DMS 273 treated with DMSO at 0.1 percent for 48 hours (cell line): Measurements from ENCODE around the gene PLTP.
"Not testable (repeated sequence)": the region's sequence is repeated elsewhere in the genome, so short reads cannot be mapped to it uniquely, and the experiment has no call there.

Source experiments
- DNase-seq: peaks from one replicate; lab custom pipeline; 2025; lab: John Stamatoyannopoulos, UW

PLTP gene

DNA sequence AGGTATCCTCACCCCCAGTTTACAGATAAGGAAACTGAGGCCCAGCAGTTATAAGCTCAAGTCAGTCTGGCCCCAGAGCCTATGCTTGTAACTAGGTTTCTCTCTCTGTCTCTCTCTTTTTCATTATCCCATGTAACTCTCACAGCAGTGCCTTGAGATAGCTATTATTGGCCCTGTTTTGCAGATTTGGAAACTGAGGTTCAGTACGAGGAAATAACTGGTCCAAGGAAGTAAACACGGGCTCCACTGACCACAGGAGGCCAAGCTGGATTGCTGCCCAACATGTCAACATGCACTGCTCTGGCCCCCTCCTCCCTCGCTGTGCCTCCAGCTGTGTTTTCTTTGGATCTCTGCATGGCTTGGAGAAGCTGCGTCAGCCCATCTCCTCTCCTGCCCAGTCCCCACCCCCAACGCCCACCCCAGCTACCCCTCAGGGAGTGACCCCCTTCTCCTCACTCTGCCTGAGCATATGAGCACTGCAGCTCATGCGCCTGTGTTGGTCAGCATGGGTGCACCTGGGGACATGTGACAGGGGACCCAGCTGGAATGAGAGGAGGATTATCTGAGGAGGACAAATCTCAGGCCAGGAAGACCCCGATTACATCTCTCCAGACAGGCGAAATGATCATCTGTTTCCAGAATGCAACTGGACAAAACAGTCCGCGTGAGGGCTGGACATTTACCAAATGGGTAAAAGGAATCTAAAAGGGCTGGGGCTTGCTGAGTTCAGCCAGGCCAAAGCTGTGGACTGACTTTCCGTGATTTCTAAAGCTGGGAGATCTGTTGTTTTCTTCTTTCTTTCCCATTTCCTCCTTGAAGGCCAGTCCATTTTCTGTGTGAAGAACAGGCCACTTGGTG is 7.8 kb upstream of the PLTP start:
- no peak for DNase-seq

- no peak for DNase-seq
Measured at GRCh38 chr20:45918779-45919537, 7.0 kb upstream of the PLTP start.

DNA sequence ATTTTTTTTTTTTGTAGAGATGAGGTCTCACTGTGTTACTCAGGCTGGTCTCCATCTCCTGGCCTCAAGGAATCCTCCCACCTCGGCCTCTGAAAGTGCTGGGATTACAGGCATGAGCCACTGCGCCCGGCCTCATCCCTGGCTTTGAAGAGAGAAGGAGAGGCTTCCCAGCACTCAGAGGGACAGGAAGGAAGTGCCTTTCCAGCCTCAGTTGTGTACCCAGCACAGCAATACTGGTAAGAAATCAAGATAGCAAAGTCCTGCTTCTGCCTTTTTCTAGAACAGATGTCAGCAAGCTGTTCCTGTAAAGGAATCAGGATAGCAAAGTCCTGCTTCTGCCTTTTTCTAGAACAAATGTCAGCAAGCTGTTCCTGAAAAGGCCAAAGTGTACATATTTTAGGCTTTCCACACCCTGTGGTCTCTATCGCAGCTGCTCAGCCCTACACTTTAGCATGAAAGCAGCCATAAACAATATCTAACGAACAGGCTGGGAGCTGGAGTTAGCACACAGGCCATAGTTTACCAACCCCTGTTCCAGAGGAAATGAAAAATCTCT is 6.3 kb upstream of the PLTP start:
- DNase-seq, result no peak

DNA sequence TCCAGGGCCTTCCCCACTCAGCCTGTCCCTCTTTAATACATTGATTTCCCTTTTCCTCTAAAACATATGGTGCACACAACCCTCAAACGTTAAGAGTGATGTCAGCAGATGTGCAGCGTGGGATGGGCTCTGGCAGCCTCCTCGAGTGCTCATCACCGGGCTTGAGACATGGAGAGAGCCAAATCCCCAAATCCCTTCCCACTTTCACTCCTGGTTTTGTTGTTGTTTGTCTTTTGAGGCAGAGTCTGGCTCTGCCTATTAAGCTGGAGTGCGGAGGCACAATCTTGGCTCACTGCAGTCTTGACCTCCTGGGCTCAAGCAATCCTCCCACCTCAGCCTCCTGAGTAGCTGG is 5.8 kb upstream of the PLTP start:
- DNase-seq, result no peak

GRCh38 chr20:45913116-45913515 is 1.2 kb upstream of the PLTP start:
- no peak for DNase-seq

DNA sequence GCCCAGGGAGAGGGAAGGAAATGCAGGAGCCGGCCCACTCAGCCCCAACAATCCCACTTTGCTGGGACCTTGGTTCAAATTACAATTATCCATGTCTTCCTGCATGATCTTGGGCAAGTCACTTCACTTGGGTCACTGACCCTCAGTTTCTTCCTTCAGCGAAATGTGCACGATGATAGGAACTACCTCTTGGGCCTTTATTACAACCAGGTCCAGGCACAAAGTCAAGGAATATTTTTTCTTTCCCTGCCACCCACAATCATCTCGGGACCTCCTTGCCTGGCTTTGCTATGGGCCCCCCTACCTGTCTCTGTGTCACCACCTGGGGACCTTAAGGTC is 358 bp upstream of the PLTP start:
- DNase-seq, result no peak

DNA sequence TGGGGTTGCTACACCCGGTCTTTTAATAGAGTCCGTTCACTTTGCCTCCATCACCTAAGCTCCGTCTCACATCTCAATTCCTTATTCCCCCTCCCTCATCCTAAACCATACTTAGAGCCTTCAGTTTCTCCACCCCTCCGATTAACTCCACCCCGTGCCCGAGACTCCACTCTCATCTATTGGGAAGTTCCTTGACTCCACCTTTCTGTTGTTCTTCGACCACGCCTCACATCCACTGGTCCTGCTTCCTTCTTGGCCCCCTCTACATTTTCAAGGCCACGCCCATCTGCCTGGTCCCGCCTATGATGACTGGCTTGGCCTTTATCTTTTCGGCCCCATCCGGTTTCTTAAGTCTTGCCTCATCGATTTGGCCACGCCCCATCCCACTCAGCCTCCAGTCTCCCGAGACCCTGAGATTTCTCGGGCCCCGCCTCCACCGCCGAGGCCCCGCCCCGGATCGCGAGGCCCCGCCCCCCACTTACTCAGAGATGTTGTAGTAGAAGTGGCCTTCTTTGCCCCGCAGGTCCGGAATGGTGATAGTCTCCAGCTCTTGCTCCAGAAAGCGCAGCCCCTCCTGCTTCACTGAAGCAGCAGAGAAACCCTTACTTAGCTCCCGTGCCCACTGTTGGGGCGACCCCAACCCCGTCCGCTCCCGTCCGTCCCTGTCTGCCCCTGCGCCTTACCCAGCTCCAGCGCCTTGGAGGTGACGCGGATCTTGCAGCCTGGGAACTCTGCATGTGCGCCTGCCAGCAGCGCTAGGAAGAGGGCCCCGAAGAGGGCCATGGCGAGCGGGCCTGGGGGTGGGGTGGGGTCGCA is 1.1 kb downstream of the PLTP start:
- peak; percentile 53 for DNase-seq

DNA sequence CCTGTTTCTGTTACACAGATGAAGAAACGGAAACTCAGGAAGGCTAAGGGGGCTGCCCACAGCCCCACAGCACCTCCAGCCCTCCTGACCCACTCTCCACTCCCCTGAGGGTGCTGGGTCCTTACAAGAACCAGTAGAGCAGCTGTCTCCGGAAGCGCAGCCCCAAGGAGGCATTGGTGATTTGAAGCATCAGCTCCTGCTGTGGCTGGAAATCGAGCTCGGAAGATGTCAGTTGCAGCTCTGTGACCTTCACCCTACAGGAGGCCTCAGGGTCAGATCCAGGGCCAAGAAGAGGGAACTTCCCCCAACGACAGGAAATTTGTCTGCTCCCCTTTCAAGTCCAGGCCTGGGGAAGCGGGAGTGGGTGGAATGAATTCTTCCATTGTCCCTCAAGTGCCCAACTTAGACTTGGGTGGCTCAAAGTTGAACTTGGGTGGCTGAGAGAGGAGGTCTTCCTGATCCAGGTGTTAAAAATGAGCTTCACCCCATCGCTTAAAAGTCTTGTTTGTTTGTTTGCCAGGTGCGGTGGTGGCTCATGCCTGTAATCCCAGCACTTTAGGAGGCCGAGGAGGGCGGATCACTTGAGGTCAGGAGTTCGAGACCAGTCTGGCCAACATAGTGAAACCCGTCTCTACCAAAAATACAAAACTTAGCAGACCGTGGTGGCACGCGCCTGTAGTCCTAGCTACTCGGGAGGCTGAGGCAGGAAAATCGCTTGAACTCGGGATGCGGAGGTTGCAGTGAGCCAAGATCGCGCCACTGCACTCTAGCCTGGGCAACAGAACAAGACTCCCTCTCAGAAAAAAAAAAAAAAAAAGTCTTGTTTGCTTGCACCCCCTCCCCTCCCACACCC is 1.9 kb downstream of the PLTP start:
- DNase-seq, result no peak

DNA sequence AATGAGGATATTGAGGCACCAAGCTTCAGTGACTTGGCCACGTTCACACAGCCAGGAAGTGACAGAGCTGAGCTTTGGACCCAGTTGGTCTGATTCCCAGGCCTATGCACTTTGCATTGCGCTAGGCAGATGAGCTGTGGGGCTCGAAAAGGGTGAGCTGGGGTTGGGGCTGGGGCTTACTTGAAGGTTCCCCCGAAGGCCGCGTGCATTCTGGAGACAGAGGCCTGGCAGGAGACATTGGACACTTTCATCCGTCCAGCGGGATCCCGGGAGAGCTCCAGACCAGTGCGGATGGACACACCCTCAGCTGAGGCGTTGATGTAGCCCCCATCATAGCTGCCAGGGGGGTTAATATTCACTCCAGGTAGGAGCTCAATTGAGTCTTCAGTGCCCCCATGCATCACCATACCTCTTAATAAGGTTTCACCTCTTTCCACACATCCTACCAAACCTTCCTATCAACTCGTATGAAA is 2.6 kb downstream of the PLTP start:
- DNase-seq, result no peak

DNA sequence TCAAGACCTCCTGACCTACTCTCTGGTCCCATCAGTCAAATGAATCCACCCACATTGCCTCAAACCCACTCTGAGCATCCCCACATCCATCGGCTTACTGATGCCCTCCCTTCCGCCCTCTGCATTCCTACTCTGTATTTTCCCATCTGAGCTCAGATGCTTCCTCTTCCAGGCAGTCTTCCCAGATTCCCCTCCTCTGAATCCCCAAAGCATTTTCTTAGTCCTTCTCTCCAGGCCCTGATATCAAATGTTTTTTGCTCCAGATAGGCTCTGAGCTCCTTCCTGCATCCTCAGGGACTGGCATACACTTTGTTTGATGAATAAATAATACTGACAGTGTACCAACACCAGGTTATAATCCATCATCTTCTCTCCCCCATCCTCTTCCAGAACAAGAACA is 3.9 kb downstream of the PLTP start:
- no peak for DNase-seq

DNA sequence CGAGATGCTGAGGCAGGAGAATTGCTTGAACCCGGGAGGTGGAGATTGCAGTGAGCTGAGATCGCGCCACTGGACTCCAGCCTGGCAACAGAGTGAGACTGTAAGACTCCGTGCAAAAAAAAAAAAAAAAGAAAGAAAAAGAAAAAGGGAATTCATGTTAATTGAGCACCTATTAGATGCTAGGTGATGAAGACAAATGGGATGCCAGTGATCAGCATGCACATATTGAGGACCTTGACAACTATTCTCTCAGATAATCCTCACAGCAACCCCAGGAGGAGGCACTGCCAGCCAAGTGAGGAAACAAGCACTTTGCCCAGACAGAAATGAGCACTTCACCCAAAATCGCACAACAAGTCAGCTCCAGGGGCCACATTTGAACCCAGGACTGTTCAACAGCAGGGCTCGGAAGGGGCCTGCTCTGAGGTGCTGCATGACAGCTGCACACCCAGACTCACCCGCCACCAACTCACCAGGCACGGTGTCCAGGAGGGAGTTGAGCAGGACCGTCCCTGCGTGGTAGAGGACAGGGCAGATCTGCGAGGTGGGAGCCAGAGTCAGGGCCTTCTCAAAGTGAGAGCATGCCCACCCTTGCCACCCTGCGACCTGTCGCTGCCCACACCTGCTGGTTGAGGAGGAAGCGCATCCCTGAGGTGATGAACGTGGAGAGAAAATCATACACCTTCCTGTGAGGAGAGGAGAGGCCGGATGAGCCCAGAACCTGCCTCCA is 4.6 kb downstream of the PLTP start:
- DNase-seq, result no peak

GRCh38 chr20:45905505-45906079 is 6.4 kb downstream of the PLTP start:
- DNase-seq, result no peak

GRCh38 chr20:45904583-45905504 is 7.1 kb downstream of the PLTP start:
- no peak for DNase-seq

- DNase-seq, result no peak
Measured at GRCh38 chr20:45902199-45902701, 9.7 kb downstream of the PLTP start.

DNA sequence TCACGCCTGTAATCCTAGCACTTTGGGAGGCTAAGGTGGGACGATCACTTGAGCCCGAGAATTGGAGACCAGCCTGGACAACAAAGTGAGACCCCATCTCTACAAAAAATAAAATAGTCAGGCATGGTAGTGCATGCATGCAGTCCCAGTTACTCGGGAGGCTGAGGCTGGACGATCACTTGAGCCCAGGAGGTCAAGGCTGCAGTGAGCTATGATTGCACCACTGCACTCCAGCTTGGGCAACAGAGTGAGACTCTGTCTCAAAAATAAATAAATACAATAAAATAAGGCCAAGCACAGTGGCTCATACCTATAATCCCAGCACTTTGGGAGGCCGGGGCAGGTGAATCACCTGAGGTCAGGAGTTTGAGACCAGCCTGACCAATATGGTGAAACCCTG is 10.6 kb downstream of the PLTP start:
- DNase-seq, result not testable (repeated sequence)

GRCh38 chr20:45899046-45899835 is 12.7 kb downstream of the PLTP start:
- DNase-seq, result no peak

DNA sequence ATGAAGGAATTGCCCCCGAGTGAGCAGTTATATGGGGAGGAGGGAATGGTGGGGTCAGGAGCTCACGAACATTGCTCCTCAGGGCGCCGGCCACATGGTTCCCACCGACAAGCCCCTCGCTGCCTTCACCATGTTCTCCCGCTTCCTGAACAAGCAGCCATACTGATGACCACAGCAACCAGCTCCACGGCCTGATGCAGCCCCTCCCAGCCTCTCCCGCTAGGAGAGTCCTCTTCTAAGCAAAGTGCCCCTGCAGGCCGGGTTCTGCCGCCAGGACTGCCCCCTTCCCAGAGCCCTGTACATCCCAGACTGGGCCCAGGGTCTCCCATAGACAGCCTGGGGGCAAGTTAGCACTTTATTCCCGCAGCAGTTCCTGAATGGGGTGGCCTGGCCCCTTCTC is 13.7 kb downstream of the PLTP start:
- no peak for DNase-seq

- no peak for DNase-seq
Measured at GRCh38 chr20:45897692-45898091, 14.3 kb downstream of the PLTP start.
